Muscle of back (tissue), 11 donors: ENCODE results near the gene MYEF2. TPM values are rescaled to one million over a fixed set of nuclear protein-coding genes. Genes with fewer than 3 reads are reported as not detected.

Source experiments
- DNase-seq, 3 donors: peaks; one replicate each; pipeline versions ENCODE4 v3.0.0 to v3.0.0-alpha.2; 2013
- polyA plus RNA-seq, 10 donors: library from polyadenylated mRNA; unstranded; fragments of 120-200 nt; gene quantifications; one replicate each; pipeline ENCODE4 v1.2.1, GENCODE V29; 2013; ENCODE audit not compliant: insufficient read length in 10 of 10

MYEF2 gene
- polyA plus RNA-seq, 10 donors = 10.4 to 26.0 (median 14.5) TPM

DNA sequence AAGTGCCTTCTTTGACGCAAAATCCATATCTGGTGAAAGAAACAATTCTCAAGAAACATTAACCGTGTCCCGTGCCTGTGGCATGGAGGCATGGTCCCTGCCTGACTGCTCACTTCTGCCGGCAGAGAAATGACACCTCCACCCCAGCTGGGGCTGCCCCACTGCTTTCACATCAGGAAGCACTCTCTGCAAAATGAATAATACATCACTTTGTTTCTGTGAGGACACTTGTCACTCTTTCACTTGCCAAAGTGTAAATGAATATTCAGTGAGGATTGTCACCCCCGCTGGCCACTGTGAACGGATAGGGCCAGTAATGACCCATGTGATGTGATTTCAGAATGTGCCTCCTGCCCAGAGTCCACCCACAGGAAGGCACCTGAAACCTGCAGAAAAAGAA is 88.4 kb downstream of the MYEF2 start:
- DNase-seq = no peak

DNA sequence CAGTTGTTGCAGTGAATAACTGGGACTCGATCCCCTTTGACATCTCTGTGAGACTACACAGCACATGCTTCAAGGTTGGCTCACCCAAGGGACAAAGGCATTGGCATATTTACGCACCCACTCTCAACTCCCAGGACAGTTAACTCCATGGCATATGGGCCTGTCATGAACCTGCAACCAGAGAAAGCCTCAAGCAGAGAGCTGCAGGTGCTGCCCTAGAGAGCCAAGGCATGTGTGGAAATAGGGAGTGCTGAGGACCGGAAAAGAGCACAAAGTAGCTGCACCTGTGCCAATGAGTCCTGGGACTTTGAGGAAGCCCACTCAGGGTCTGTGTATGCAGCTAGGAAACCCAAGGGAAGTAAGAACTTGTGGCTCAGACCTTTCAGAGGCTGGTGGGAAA is 90.3 kb downstream of the MYEF2 start:
- no peak for DNase-seq

DNA sequence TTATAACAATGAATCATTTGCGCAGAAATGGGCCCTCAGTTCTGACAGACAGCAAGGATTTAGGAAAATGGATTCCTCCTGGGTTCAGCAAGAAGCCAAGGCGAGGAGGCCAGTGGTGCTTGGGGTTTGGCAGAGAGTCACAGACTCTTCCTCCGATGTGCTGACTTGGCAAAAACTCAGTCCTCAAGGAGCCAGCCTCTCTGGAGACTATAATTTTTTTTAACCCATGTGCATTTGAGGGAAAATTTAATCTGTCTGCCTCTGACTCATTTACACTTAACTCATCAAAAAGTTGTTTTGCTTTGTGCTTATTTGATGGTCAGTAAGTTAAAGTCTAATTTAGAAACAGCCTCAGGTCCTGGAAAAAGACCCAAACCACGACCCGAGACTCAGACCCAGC is 91.5 kb downstream of the MYEF2 start:
- peak; percentile 43 to 73 (median 50) for DNase-seq

DNA sequence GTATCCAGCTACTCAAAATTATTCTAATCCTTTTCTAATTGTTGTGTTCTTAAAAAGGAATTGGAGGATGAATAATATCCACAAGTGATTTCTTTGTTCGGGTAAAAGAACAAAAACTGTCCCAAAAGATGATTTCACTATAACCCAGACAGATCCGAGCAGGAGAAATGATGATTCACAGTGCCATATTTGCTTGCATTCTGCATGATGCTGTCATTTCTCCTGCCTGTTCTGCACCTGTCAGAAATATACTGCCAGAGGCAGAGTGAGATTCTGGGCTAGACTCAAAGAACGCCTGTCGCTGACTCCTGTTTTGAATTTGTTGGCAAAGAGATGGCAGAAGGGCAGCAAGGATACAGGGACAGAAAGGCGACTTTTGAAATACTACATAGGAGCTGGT is 92.0 kb downstream of the MYEF2 start:
- peak in 2 of 3 donors; percentile 36 to 77 for DNase-seq

DNA sequence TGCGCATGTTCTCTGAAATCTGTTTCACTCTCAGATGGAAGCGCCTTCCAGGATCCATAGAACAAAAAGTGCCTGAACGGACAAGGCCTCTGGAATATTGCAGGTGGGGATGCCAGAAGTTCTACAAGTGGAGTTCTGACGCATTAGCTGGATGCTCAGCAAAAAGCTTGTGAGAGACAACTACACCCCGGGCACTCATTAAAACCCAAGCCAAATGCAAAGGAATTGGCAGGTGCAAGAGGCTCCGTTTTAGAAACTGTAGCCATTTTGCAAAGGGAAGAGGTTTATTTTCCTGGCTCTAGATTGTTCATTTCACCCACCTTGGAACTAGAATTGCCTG is 92.5 kb downstream of the MYEF2 start:
- DNase-seq = peak in 2 of 3 donors; percentile 60 to 89

DNA sequence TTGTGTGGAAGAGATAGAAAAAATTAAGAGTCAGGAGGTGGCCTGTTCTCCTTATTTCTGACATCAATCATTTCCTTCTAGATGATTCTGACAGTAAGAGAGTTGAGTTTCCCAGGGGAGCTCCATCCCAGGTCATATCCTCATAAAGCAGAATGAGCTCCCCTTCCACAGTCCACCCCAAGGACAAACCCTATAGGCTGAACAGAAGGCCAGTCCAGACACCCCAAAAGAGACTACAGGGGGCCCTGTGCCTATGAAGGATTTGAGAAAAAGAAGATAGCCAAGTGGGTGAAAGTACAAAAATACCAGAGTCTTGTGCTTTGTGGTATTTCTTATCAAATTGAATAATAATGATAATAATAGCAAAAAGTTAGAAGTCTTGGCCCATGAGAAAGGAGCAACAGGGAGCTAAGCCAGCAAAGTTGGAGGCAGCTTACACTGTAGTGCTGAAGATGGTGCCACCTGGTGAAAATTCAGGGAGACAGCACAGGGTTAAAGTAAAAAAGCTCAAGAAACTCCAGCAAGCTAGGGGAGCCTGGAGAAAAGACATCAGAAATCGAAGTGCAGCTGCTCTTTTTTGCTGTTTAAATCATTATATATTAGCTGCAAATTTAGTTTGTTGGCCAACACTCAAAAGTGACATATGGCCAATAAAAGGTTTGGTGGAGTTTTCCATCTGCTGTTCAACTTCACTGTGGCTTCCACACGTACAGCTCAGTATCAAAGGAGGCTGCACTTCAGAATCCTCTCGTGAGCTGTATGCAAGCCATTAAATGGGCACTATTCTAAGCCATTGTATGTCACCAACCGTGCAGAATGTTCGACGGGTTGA is 93.1 kb downstream of the MYEF2 start:
- DNase-seq = peak; percentile 71 to 96 (median 82)

Other genes starting within 250 kb of the MYEF2 start
- gene SLC24A5, start 57.3 kb downstream of the MYEF2 start, polyA plus RNA-seq = 1 to 10 TPM in 2 of 10 donors, not detected in 8; 1.3 to 1.9 TPM
- gene CTXN2, start 13.4 kb upstream of the MYEF2 start, polyA plus RNA-seq = not detected
- gene SLC12A1, start 28.0 kb upstream of the MYEF2 start, polyA plus RNA-seq = under 1 TPM in 7 of 10 donors, not detected in 3; 0.04 to 0.34 (median 0.16) TPM
- gene DUT, start 153.1 kb upstream of the MYEF2 start, polyA plus RNA-seq = 100 to 1,000 TPM in 9 of 10 donors, 10 to 100 TPM in 1; 98.9 to 142 (median 112) TPM